H9 (cell line): ENCODE measurements around the gene PRSS57. TPM values are rescaled to one million over a fixed set of nuclear protein-coding genes. Genes with fewer than 3 reads are reported as not detected.

Experiments used
- DNase-seq: peaks from one replicate; pipeline ENCODE4 v3.0.0-alpha.2; 2017
- H2AFZ ChIP-seq: one replicate; pipeline ENCODE4 v1.6.1; 2013; ENCODE audit warnings: mild to moderate bottlenecking, low read length, control low read depth, moderate library complexity
- H2AK5ac ChIP-seq: 2 replicates; pipeline ENCODE4 v1.6.1; 2013; ENCODE audit warnings: low read length, control low read depth, mixed read lengths; ENCODE audit not compliant: insufficient read length
- H2BK120ac ChIP-seq: one replicate; pipeline ENCODE4 v1.6.1; 2013; ENCODE audit warnings: low read depth, mild to moderate bottlenecking, low read length, control low read depth, inconsistent platforms; ENCODE audit not compliant: poor library complexity, severe bottlenecking
- H2BK12ac ChIP-seq: 2 replicates; pipeline ENCODE4 v1.6.1; 2013; ENCODE audit warnings: low read length, control low read depth, mixed read lengths, low read depth; ENCODE audit not compliant: insufficient read length
- H2BK15ac ChIP-seq: 2 replicates; pipeline ENCODE4 v1.6.1; 2013; ENCODE audit warnings: low read depth, low read length, control low read depth
- H2BK20ac ChIP-seq: one replicate; pipeline ENCODE4 v1.6.1; 2013; ENCODE audit warnings: low read depth, mild to moderate bottlenecking, low read length, control low read depth, inconsistent platforms; ENCODE audit not compliant: poor library complexity, severe bottlenecking
- H2BK5ac ChIP-seq: 2 replicates; pipeline ENCODE4 v1.6.1; 2013; ENCODE audit warnings: low read length, control low read depth, mixed read lengths; ENCODE audit not compliant: insufficient read length
- H3K14ac ChIP-seq: 2 replicates; pipeline ENCODE4 v1.6.1; 2013; ENCODE audit warnings: low read length, control low read depth; ENCODE audit not compliant: insufficient read depth
- H3K18ac ChIP-seq: 2 replicates; pipeline ENCODE4 v1.6.1; 2013; ENCODE audit warnings: low read depth, mild to moderate bottlenecking, mixed read lengths, low read length, control low read depth; ENCODE audit not compliant: insufficient read length
- H3K23ac ChIP-seq: 2 replicates; pipeline ENCODE4 v1.6.1; 2013; ENCODE audit warnings: low read length, control low read depth, mixed read lengths, low read depth; ENCODE audit not compliant: insufficient read length
- H3K23me2 ChIP-seq: 2 replicates; pipeline ENCODE4 v1.6.1; 2013; ENCODE audit warnings: low read depth, mild to moderate bottlenecking, mixed read lengths, low read length, control low read depth; ENCODE audit not compliant: insufficient read length, poor library complexity, severe bottlenecking
- H3K27ac ChIP-seq: 2 replicates; pipeline ENCODE4 v1.5.1; 2013; ENCODE audit warnings: low read length, control low read depth, mixed read lengths, low read depth; ENCODE audit not compliant: insufficient read length
- H3K27me3 ChIP-seq: 2 replicates; pipeline ENCODE4 v1.6.1; 2013; ENCODE audit warnings: low read length, control low read depth, inconsistent platforms; ENCODE audit not compliant: insufficient read depth
- H3K4ac ChIP-seq: 2 replicates; pipeline ENCODE4 v1.6.1; 2013; ENCODE audit warnings: low read depth, mild to moderate bottlenecking, control low read depth, inconsistent platforms, low read length, moderate library complexity
- H3K4me1 ChIP-seq: 2 replicates; pipeline ENCODE4 v1.6.1; 2013; ENCODE audit warnings: low read length, control low read depth, inconsistent platforms; ENCODE audit not compliant: insufficient read depth
- H3K4me2 ChIP-seq: 2 replicates; pipeline ENCODE4 v1.6.1; 2013; ENCODE audit warnings: low read length, control low read depth, mixed read lengths; ENCODE audit not compliant: insufficient read length, insufficient read depth
- H3K56ac ChIP-seq: 2 replicates; pipeline ENCODE4 v1.6.1; 2013; ENCODE audit warnings: low read depth, mild to moderate bottlenecking, mixed read lengths, low read length, control low read depth; ENCODE audit not compliant: insufficient read length
- H3K79me1 ChIP-seq: 2 replicates; pipeline ENCODE4 v1.6.1; 2013; ENCODE audit warnings: low read depth, mild to moderate bottlenecking, moderate library complexity, low read length, control low read depth, inconsistent platforms; ENCODE audit not compliant: insufficient read depth, poor library complexity, severe bottlenecking
- H3K79me2 ChIP-seq: 2 replicates; pipeline ENCODE4 v1.6.1; 2013; ENCODE audit warnings: low read length, control low read depth, inconsistent platforms; ENCODE audit not compliant: insufficient read depth
- H3K9ac ChIP-seq: 2 replicates; pipeline ENCODE4 v1.6.1; 2013; ENCODE audit warnings: low read length, control low read depth, mixed read lengths; ENCODE audit not compliant: insufficient read length; ENCODE audit errors: extremely low read depth
- H3K9me3 ChIP-seq: one replicate; pipeline ENCODE4 v1.6.1; 2013; ENCODE audit warnings: low read depth, low read length, inconsistent platforms; ENCODE audit not compliant: control insufficient read depth
- H3T11ph ChIP-seq: one replicate; pipeline ENCODE4 v1.6.1; 2013; ENCODE audit warnings: mild to moderate bottlenecking, low read length, control low read depth, inconsistent platforms
- H4K20me1 ChIP-seq: one replicate; pipeline ENCODE4 v1.6.1; 2013; ENCODE audit not compliant: control insufficient read depth, insufficient read length, insufficient read depth
- H4K5ac ChIP-seq: 2 replicates; pipeline ENCODE4 v1.6.1; 2013; ENCODE audit warnings: low read depth, mild to moderate bottlenecking, mixed read lengths, low read length, control low read depth; ENCODE audit not compliant: insufficient read length
- H4K8ac ChIP-seq: replicated peaks from 2 replicates; pipeline ENCODE4 v1.6.1; 2013; ENCODE audit warnings: low read length, control low read depth, mixed read lengths, low read depth; ENCODE audit not compliant: insufficient read length
- H4K91ac ChIP-seq: 2 replicates; pipeline ENCODE4 v1.6.1; 2013; ENCODE audit warnings: low read depth, mild to moderate bottlenecking, moderate library complexity, mixed read lengths, low read length, control low read depth; ENCODE audit not compliant: insufficient read length
- H3K27ac Mint-ChIP-seq, 3 experiments: 2 replicates in 2 of 3; 3 replicates in 1 of 3; pipeline ENCODE4 v1.8.0; 2020 to 2021; ENCODE audit warnings: mixed read lengths in 3 of 3, mild to moderate bottlenecking in 1 of 3, moderate library complexity in 1 of 3
- H3K27me3 Mint-ChIP-seq: 2 replicates; pipeline ENCODE4 v1.8.0; 2021; ENCODE audit warnings: low read depth, mild to moderate bottlenecking, moderate library complexity, mixed read lengths
- H3K36me3 Mint-ChIP-seq, 3 experiments: 2 replicates in 2 of 3; 3 replicates in 1 of 3; pipeline ENCODE4 v1.8.0; 2020 to 2021; ENCODE audit warnings: low read depth in 3 of 3, mixed read lengths in 3 of 3; ENCODE audit not compliant: insufficient read depth in 1 of 3
- H3K4me1 Mint-ChIP-seq, 2 experiments: 2 replicates each; pipeline ENCODE4 v1.8.0; 2020; ENCODE audit warnings: mixed read lengths in 2 of 2
- H3K4me3 Mint-ChIP-seq, 2 experiments: 2 replicates in 1 of 2; 3 replicates in 1 of 2; pipeline ENCODE4 v1.8.0; 2020 to 2021; ENCODE audit warnings: mild to moderate bottlenecking in 2 of 2, mixed read lengths in 2 of 2, moderate library complexity in 1 of 2
- H3K9me3 Mint-ChIP-seq, 2 experiments: 2 replicates in 1 of 2; 3 replicates in 1 of 2; pipeline ENCODE4 v1.8.0; 2020; ENCODE audit warnings: mild to moderate bottlenecking in 2 of 2, mixed read lengths in 2 of 2, moderate library complexity in 1 of 2
- WGBS: extraction: QIAGEN DNeasy Blood & Tissue Kit; methylation state at CpG from one replicate; pipeline ENCODE4 v1.1.7; 2013; ENCODE audit warnings: missing lambda C conversion rate, low lambda C conversion rate, mixed read lengths; ENCODE audit not compliant: insufficient read length; ENCODE audit errors: extremely low coverage; 5-methylcytosine and 5-hydroxymethylcytosine counted together
- total RNA-seq: library from RNA; stranded (reverse); gene quantifications from 2 replicates; pipeline ENCODE4 v1.2.1, GENCODE V29; 2021
- TF ChIP-seq, protein P1 (sequence below): fragments of 200-600 bp; sonication (generic); conservative IDR thresholded peaks from 3 replicates; pipeline ENCODE4 v1.8.0; 2021; ENCODE audit warnings: antibody characterized with exemption, mild to moderate bottlenecking

The PRSS57 gene
- total RNA-seq, 1 experiment from 2014 or later, result not detected

DNA sequence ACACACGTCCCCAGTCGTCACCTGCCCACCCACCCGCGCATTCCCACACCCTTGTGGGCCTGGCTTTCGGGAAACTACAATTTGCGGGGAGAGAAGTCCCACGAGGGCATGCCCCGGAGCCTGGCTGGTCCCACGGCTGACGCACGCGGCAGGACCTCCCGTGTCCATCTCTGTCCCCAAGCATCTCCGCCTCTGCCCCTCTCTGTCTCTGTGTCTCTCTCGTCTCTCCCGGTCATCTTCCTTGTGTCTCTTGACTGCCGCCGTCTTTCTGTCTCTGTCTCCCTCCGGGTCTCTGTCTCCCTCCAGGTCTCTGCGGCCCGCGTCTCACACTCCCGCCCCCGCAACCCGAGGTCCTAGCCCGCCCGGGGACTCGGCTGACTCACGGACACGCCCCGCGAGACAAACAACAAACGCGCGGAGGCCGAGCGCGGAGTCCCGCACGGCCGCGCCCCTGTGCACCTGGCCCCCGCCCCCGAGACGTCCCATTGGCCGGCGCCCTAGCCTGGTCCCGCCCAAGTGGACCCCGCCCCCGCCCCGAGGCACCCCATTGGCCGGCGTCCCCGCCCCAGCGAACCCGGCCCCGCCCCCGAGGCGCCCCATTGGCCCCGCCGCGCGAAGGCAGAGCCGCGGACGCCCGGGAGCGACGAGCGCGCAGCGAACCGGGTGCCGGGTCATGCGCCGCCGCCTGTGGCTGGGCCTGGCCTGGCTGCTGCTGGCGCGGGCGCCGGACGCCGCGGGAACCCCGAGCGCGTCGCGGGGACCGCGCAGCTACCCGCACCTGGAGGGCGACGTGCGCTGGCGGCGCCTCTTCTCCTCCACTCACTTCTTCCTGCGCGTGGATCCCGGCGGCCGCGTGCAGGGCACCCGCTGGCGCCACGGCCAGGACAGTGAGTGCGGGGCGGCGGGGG is 55.7 kb downstream of the PRSS57 start, which contains the start of gene FGF22:
Gene FGF22 (plus strand): TSS at position 627 of the 908 bp plus-strand sequence. CDS start 47 bp downstream, at position 674.
- H3K4me1 Mint-ChIP-seq, result peaks cover 4 to 5% of the 10 kb centered on the region in 2 experiments; a peak in 3 of 4 replicates
- Histone ChIP-seq H3K23ac (no peak within 1 kb of the TSS), H3T11ph (no peak within 1 kb of the TSS), H2BK12ac (no peak within 1 kb of the TSS), H3K79me2 (no peaks in the 10 kb centered on the region), H4K8ac (no peak within 1 kb of the TSS), H3K23me2 (no peaks in the 10 kb centered on the region), H3K14ac (no peak within 1 kb of the TSS), H3K79me1 (no peaks in the 10 kb centered on the region), H3K18ac (no peak within 1 kb of the TSS), H4K91ac (no peak within 1 kb of the TSS), H3K4me1 (no peaks in the 10 kb centered on the region), H4K20me1 (no peaks in the 10 kb centered on the region), H2BK15ac (no peak within 1 kb of the TSS), H3K4me2 (peak within 1 kb of the TSS; percentile 48), H2BK120ac (no peak within 1 kb of the TSS), H3K9ac (no peak within 1 kb of the TSS), H3K4ac (no peak within 1 kb of the TSS), H2BK5ac (no peak within 1 kb of the TSS), H3K27ac (no peak within 1 kb of the TSS), H4K5ac (no peak within 1 kb of the TSS), H3K56ac (no peak within 1 kb of the TSS), H2AK5ac (no peak within 1 kb of the TSS), H2BK20ac (no peak within 1 kb of the TSS), H3K27me3 (no peaks in the 10 kb centered on the region; the same call in 1 of the 2 replicates), H3K9me3 (no peaks in the 10 kb centered on the region), H2AFZ (no peak within 1 kb of the TSS)
- H3K9me3 Mint-ChIP-seq, result 0 out of 5 replicates have a peak, but pooled peaks cover 0 to 3% of the 10 kb centered on the region in 2 experiments
- H3K4me3 Mint-ChIP-seq, result peak within 1 kb of the TSS; percentile 54 to 77
- TF ChIP-seq, protein P1, sequence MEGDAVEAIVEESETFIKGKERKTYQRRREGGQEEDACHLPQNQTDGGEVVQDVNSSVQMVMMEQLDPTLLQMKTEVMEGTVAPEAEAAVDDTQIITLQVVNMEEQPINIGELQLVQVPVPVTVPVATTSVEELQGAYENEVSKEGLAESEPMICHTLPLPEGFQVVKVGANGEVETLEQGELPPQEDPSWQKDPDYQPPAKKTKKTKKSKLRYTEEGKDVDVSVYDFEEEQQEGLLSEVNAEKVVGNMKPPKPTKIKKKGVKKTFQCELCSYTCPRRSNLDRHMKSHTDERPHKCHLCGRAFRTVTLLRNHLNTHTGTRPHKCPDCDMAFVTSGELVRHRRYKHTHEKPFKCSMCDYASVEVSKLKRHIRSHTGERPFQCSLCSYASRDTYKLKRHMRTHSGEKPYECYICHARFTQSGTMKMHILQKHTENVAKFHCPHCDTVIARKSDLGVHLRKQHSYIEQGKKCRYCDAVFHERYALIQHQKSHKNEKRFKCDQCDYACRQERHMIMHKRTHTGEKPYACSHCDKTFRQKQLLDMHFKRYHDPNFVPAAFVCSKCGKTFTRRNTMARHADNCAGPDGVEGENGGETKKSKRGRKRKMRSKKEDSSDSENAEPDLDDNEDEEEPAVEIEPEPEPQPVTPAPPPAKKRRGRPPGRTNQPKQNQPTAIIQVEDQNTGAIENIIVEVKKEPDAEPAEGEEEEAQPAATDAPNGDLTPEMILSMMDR, result no peak
- WGBS, result no CpG with 5 or more reads among the region's 109 CpGs
- peaks cover 29% of the 10 kb centered on the region for H3K27me3 Mint-ChIP-seq
- H3K36me3 Mint-ChIP-seq, result peaks cover 0 to 1% (median 0%) of the 10 kb centered on the region in 3 experiments; a peak in 1 of 7 replicates
- DNase-seq, result peak; percentile 90
- peak within 1 kb of the TSS in 1 of 3 experiments; percentile 74; a peak in 1 of 7 replicates for H3K27ac Mint-ChIP-seq
